A673 (cell line): ENCODE measurements around the gene POLE4. TPM values are rescaled to one million over a fixed set of nuclear protein-coding genes. Genes with fewer than 3 reads are reported as not detected.

ENCODE experiments used
- BruUV-seq: library from RNA; stranded (reverse); fragments of 400-500 nt; replicated peaks from 2 replicates; lab custom pipeline; 2021; lab: Mats Ljungman, UMichigan
- CTCF ChIA-PET: fragments of 300-600 bp; sonication (Branson Sonifier 250); formaldehyde crosslinking; loops from one replicate; lab custom pipeline; 2022; ENCODE audit warnings: antibody characterized with exemption; lab: Charles Lee
- POLR2A ChIA-PET: fragments of 300-600 bp; sonication (Branson Sonifier 250); formaldehyde crosslinking; loops from one replicate; lab custom pipeline; 2022; ENCODE audit warnings: antibody characterized with exemption; ENCODE audit not compliant: low non-redundant PET; lab: Charles Lee
- DNase-seq: peaks from one replicate; pipeline ENCODE4 v3.0.0-alpha.2; 2015; ENCODE audit warnings: low spot score
- H3K27ac ChIP-seq: fragments of 200-600 bp; sonication (generic); 2 replicates; pipeline ENCODE4 v1.5.1; 2016; ENCODE audit warnings: mixed run types, low read depth, mild to moderate bottlenecking, mixed read lengths, antibody characterized with exemption, low read length; ENCODE audit not compliant: poor library complexity, severe bottlenecking
- H3K27me3 ChIP-seq: fragments of 200-600 bp; sonication (generic); replicated peaks from 2 replicates; pipeline ENCODE4 v1.6.1; 2017; ENCODE audit warnings: mixed run types, low read depth, mild to moderate bottlenecking, mixed read lengths, antibody characterized with exemption, low read length; ENCODE audit not compliant: insufficient read depth, poor library complexity
- H3K36me3 ChIP-seq: fragments of 200-600 bp; sonication (generic); 2 replicates; pipeline ENCODE4 v1.6.1; 2016; ENCODE audit warnings: mixed run types, mild to moderate bottlenecking, mixed read lengths, antibody characterized with exemption, low read length; ENCODE audit not compliant: insufficient read depth, poor library complexity, severe bottlenecking
- H3K4me1 ChIP-seq: fragments of 200-600 bp; sonication (generic); 2 replicates; pipeline ENCODE4 v1.6.1; 2017; ENCODE audit warnings: mixed run types, mild to moderate bottlenecking, mixed read lengths, antibody characterized with exemption, low read length; ENCODE audit not compliant: insufficient read depth, poor library complexity, severe bottlenecking
- H3K4me3 ChIP-seq: fragments of 200-600 bp; sonication (generic); 2 replicates; pipeline ENCODE4 v1.5.1; 2016; ENCODE audit warnings: low read depth, mixed run types, mild to moderate bottlenecking, mixed read lengths, low read length; ENCODE audit not compliant: poor library complexity, severe bottlenecking
- H3K9me3 ChIP-seq: fragments of 200-600 bp; sonication (generic); 2 replicates; pipeline ENCODE4 v1.6.1; 2016; ENCODE audit warnings: mixed run types, low read depth, mild to moderate bottlenecking, mixed read lengths, antibody characterized with exemption, low read length; ENCODE audit not compliant: poor library complexity, severe bottlenecking
- EZH2 ChIP-seq: fragments of 200-600 bp; sonication (generic); IDR thresholded peaks from 2 replicates; pipeline ENCODE4 v1.6.1; 2017; ENCODE audit warnings: borderline replicate concordance, low read depth, mild to moderate bottlenecking, mixed read lengths, antibody characterized with exemption, low read length; ENCODE audit not compliant: poor library complexity, severe bottlenecking
- intact Hi-C: fragments of 100-400 bp; cut with micrococcal nuclease; formaldehyde crosslinking; loops from one replicate; pipeline ENCODE4 v1.10.0; 2022; ENCODE audit not compliant: unreplicated experiment
- total RNA-seq: library from RNA; stranded (reverse); gene quantifications from 2 replicates; pipeline ENCODE4 v1.2.3, GENCODE V29; 2021
- TF ChIP-seq, protein P1 (sequence below): fragments of 300-800, 200-600 bp; sonication (generic); conservative IDR thresholded peaks from 2 replicates; pipeline ENCODE4 v1.5.1; 2017; ENCODE audit warnings: low read depth, mild to moderate bottlenecking, antibody characterized with exemption, low read length, moderate library complexity, mixed read lengths

POLE4 gene
- total RNA-seq, 1 experiment from 2014 or later, result 60.6 TPM

DNA sequence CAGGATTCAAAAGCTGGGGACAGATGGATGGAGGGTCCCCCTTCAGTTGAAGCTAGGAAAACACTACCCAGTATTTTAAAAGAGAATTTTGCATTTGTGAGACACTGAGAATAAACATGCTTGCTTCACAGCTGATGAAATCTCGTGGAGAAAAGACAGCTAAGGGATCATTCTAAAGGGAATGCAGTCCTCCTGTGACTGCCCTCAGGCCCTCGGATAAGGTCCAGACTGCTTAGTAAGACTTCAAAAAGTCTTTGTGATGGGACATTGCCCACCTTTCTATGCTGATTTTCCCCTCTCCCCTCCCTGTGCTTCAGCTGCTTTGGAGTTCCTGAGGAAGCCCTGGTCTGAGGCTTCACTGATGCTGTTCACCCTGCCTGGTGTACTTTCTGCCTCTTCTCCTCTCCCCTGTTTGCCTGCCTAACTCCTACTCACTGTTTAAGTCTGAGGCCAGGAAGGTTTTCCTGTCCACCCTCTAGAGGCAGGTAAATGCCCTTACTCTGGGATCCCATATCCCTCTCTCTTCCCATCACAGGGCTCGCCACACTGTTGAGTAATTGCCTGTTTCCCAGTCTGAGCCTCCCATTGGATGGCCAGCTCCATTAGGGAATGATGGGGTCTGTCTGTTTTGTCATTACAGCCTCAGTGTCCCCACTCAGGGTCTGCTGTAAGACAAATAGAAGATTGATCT, 26.6 kb downstream of the POLE4 start:
- H3K4me3 ChIP-seq, result no peak overlapping the region
- H3K27me3 ChIP-seq, result no peaks in the 10 kb centered on the region
- CTCF ChIA-PET, result no interaction called here
- no peak for TF ChIP-seq EZH2
- TF ChIP-seq, protein P1, sequence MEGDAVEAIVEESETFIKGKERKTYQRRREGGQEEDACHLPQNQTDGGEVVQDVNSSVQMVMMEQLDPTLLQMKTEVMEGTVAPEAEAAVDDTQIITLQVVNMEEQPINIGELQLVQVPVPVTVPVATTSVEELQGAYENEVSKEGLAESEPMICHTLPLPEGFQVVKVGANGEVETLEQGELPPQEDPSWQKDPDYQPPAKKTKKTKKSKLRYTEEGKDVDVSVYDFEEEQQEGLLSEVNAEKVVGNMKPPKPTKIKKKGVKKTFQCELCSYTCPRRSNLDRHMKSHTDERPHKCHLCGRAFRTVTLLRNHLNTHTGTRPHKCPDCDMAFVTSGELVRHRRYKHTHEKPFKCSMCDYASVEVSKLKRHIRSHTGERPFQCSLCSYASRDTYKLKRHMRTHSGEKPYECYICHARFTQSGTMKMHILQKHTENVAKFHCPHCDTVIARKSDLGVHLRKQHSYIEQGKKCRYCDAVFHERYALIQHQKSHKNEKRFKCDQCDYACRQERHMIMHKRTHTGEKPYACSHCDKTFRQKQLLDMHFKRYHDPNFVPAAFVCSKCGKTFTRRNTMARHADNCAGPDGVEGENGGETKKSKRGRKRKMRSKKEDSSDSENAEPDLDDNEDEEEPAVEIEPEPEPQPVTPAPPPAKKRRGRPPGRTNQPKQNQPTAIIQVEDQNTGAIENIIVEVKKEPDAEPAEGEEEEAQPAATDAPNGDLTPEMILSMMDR, result no peak
- POLR2A ChIA-PET, result no interaction called here
- no peak overlapping the region for H3K27ac ChIP-seq
- no peaks in the 10 kb centered on the region for H3K4me1 ChIP-seq
- no peaks in the 10 kb centered on the region for H3K9me3 ChIP-seq
- no TSS peak for BruUV-seq
- no peak for DNase-seq
- intact Hi-C loops, result no loop called here
- no peaks in the 10 kb centered on the region for H3K36me3 ChIP-seq

DNA sequence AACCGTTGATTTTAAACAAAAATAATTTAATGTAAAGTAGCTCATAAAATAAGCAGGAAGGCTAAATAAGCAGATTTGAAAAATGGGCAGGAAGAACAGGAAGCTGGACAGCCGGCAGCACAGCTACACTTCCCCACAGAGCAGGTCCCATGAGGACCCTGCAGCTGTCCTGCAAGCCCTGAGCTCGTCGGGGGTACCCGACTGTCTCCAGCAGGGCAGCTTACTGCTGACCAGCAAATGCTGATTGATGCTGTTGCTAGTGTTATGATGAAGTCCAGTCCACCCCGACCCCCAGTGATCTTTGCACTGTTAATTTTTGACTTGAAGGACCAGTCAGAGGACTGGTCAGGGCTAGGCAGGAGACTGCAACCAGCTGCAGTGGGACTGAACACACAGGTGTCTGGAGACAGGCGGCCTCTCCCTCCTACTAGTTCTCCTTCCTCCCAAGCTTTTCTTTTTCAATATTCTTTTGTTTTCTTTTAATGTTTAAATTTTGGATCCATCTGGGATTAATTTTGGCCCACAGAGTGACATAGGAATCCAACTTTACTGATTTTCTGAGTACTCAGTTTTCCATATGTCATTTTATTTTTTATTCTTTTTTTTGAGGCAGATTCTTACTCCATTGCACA, 27.7 kb downstream of the POLE4 start:
- TF ChIP-seq, protein P1, result no peak
- no peak for TF ChIP-seq EZH2
- no TSS peak for BruUV-seq
- intact Hi-C loops, result no loop called here
- ChIA-PET POLR2A (no interaction called here), CTCF (no interaction called here)
- Histone ChIP-seq H3K27me3 (no peaks in the 10 kb centered on the region), H3K9me3 (no peaks in the 10 kb centered on the region), H3K27ac (no peak overlapping the region), H3K4me1 (no peaks in the 10 kb centered on the region), H3K4me3 (no peak overlapping the region), H3K36me3 (no peaks in the 10 kb centered on the region)
- no peak for DNase-seq

DNA sequence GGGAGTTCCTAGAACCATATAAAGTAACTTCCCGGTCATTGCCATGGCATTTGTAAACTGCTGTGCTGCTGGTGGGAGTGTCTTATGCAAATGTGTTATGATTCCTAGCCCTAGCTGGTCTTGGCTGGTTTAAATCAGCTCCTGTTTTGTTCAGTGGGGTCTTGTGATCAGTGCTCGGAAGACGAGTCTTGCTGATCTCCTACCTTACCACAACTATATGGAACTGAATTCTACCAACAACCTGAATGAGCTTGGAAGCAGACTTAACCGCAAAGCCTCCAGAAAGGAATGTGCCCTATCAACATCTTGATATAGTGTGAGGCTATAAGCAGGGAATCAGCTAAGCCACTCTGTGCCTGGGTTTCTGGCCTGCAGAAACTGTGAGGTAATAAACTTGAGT, 33.5 kb downstream of the POLE4 start:
- intact Hi-C loops, result no loop called here
- no peaks in the 10 kb centered on the region for H3K27me3 ChIP-seq
- BruUV-seq, result no TSS peak
- no peak for DNase-seq
- no peaks in the 10 kb centered on the region for H3K4me1 ChIP-seq
- no peak overlapping the region for H3K27ac ChIP-seq
- no peak overlapping the region for H3K4me3 ChIP-seq
- POLR2A ChIA-PET, result no interaction called here
- no peaks in the 10 kb centered on the region for H3K36me3 ChIP-seq
- TF ChIP-seq, protein P1, result no peak
- no peaks in the 10 kb centered on the region for H3K9me3 ChIP-seq
- CTCF ChIA-PET, result no interaction called here
